Vagina (tissue), 2 donors: ENCODE results near the gene RNF141. TPM values are rescaled to one million over a fixed set of nuclear protein-coding genes. Genes with fewer than 3 reads are reported as not detected.
A peak's percentile ranks its signal among the peaks of the same experiment; 100 is the strongest.

Experiments
- DNase-seq, 2 donors: peaks; one replicate each; pipeline ENCODE4 v3.0.0-alpha.2; 2017; ENCODE audit errors: extremely low spot score in 2 of 2
- H3K27ac ChIP-seq: fragments of 200-600 bp; sonication (generic); one replicate; pipeline ENCODE4 v1.5.1; 2019
- H3K27me3 ChIP-seq: fragments of 200-600 bp; sonication (generic); one replicate; pipeline ENCODE4 v1.5.1; 2019
- H3K36me3 ChIP-seq, 2 donors: fragments of 200-600 bp; sonication (generic); one replicate each; pipeline ENCODE4 v1.5.1; 2017 to 2019
- H3K4me1 ChIP-seq: fragments of 200-600 bp; sonication (generic); one replicate; pipeline ENCODE4 v1.5.1; 2019
- H3K4me3 ChIP-seq, 2 donors: fragments of 200-600 bp; sonication (generic); 1 replicate in 1 of 2; 2 replicates in 1 of 2; pipeline ENCODE4 v1.5.1; 2016 to 2019
- H3K9me3 ChIP-seq: fragments of 200-600 bp; sonication (generic); one replicate; pipeline ENCODE4 v1.5.1; 2019
- CTCF ChIP-seq, 3 experiments: fragments of 450-650 bp in 2 of 3; fragments of 200-600 bp in 1 of 3; sonication (generic) in 1 of 3; IDR thresholded peaks; one replicate each; pipeline ENCODE4 v1.5.1; 2017 to 2019; ENCODE audit warnings: antibody characterized with exemption in 3 of 3, mild to moderate bottlenecking in 2 of 3, moderate library complexity in 2 of 3
- POLR2A ChIP-seq, 2 donors: fragments of 450-650 bp; IDR thresholded peaks; one replicate each; pipeline ENCODE4 v1.6.1; 2017; ENCODE audit warnings: antibody characterized with exemption in 2 of 2, mild to moderate bottlenecking in 2 of 2, moderate library complexity in 2 of 2
- POLR2AphosphoS5 ChIP-seq, 2 donors: sonication (generic); formaldehyde crosslinking; IDR thresholded peaks; one replicate each; pipeline ENCODE4 v1.9.0; 2017; ENCODE audit warnings: antibody characterized with exemption in 2 of 2, mild to moderate bottlenecking in 2 of 2, low read depth in 1 of 2; ENCODE audit not compliant: insufficient read depth in 1 of 2
- intact Hi-C: fragments of 100-400 bp; cut with DNase I; formaldehyde crosslinking; loops from one replicate; pipeline ENCODE4 v1.15.1; 2023
- total RNA-seq: library from RNA; depleted of rRNA; stranded (reverse); fragments of >200 nt; gene quantifications from one replicate; pipeline ENCODE4 v1.2.3, GENCODE V29; 2016

The RNF141 gene, protein sequence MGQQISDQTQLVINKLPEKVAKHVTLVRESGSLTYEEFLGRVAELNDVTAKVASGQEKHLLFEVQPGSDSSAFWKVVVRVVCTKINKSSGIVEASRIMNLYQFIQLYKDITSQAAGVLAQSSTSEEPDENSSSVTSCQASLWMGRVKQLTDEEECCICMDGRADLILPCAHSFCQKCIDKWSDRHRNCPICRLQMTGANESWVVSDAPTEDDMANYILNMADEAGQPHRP
- total RNA-seq = 19.2 TPM

DNA sequence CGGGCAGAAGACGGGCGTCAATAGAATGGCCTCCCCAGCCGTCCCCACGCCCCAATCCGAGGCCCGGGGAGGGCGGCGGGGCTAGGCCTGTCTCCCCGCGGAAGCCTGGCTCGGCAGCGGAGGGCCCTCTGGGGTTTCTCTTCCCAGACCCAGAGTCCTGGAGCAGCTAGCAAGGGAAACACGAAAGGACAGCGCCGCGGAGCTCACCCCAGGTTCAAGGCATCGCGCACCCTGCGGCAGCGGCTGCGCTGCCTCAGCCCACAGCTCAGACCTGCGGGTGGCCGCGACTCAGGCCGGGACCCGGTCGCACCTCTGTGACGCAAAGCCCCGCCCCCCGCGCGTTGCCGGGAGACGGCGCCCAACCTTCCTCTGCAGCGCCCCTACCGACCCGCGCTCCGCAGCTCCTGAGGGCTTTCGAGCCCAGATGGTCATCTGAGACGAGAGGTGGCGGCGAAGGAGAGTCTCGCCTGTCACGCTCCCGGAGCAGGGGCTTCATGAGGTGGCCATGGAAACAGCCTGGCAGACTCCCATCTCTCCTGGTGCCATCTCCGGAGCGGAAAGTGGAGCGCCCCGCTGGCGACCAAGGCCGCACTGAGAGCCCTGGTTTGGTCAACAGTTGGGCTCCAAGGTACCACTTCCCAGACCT lies at the start of gene RNF141:
Gene RNF141, minus strand, starts transcription at position 273 of the 646 bp plus-strand sequence. CDS start 7,029 bp downstream, outside the sequence.
- peak in 1 of 2 donors; percentile 92 for DNase-seq
- Histone ChIP-seq H3K4me3 (peak within 1 kb of the TSS; percentile 60 to 97), H3K36me3 (no peaks in the 10 kb centered on the region), H3K4me1 (peaks cover 18% of the 10 kb centered on the region), H3K9me3 (no peaks in the 10 kb centered on the region), H3K27ac (peak within 1 kb of the TSS; percentile 97), H3K27me3 (no peaks in the 10 kb centered on the region)
- TF ChIP-seq CTCF (IDR thresholded peaks at IDR 0.05) = peak; percentile 58 to 72 (median 68)
- peak; percentile 82 to 99 for TF ChIP-seq POLR2AphosphoS5 (IDR thresholded peaks at IDR 0.05; ENCODE audit: insufficient read depth in 1 of 2, low read depth in 1 of 2)
- TF ChIP-seq POLR2A (IDR thresholded peaks at IDR 0.05) = peak in 1 of 2 donors; percentile 90
- intact Hi-C loops = no loop called here

DNA sequence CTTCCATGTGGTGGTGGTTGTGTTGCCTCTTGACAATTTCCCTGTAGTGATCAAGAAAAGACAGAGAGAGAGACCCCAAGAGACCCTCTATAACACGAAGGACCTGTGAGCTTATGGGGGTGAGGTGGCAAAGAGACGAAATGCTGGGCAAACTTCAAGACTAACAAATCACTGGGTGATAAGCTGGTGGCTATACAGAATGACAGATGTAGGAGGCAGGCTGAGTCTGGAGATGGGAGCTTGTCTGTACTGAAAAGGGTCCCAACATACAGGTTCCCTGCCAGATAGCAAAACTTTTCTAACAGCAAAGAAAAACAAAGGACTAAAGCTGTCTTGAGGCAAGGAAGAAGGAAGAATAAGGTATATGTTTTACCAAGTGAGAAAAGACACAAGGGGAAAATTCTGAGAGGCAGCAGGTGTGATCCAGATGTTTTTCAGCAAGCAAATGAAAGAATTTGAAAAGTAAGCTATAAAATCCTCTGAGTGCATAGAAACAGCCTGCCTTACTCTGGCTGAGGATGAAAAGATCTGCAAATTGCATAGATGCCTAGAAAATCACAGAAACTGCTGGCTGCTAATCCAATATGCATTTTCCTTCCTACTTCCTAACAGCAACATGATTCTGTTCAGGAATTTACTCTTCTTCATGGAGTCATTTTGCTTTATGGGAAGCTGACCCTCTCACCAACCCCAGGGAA lies 49.4 kb upstream of the RNF141 start:
- H3K27ac ChIP-seq = peak overlapping the region; percentile 33
- peaks cover 51% of the 10 kb centered on the region for H3K4me1 ChIP-seq
- TF ChIP-seq CTCF (IDR thresholded peaks at IDR 0.05) = no peak
- TF ChIP-seq POLR2AphosphoS5 (IDR thresholded peaks at IDR 0.05; ENCODE audit: insufficient read depth in 1 of 2, low read depth in 1 of 2) = no peak
- TF ChIP-seq POLR2A (IDR thresholded peaks at IDR 0.05) = no peak
- no peaks in the 10 kb centered on the region for H3K36me3 ChIP-seq
- intact Hi-C loops = no loop called here
- no peaks in the 10 kb centered on the region for H3K27me3 ChIP-seq
- peak in 1 of 2 donors; percentile 60 for DNase-seq
- no peaks in the 10 kb centered on the region for H3K9me3 ChIP-seq
- H3K4me3 ChIP-seq = no peak overlapping the region

GRCh38 chr11:10588904-10589303 lies 47.9 kb upstream of the RNF141 start:
- H3K4me1 ChIP-seq = peaks cover 60% of the 10 kb centered on the region
- H3K9me3 ChIP-seq = no peaks in the 10 kb centered on the region
- no peak for TF ChIP-seq POLR2A (IDR thresholded peaks at IDR 0.05)
- TF ChIP-seq CTCF (IDR thresholded peaks at IDR 0.05) = no peak
- TF ChIP-seq POLR2AphosphoS5 (IDR thresholded peaks at IDR 0.05; ENCODE audit: insufficient read depth in 1 of 2, low read depth in 1 of 2) = peak in 1 of 2 donors; percentile 23
- peak overlapping the region; percentile 33 for H3K27ac ChIP-seq
- DNase-seq = peak in 1 of 2 donors; percentile 32
- no peaks in the 10 kb centered on the region for H3K36me3 ChIP-seq
- H3K4me3 ChIP-seq = no peak overlapping the region
- intact Hi-C loops = no loop called here
- no peaks in the 10 kb centered on the region for H3K27me3 ChIP-seq

- peaks cover 63% of the 10 kb centered on the region for H3K4me1 ChIP-seq
- H3K4me3 ChIP-seq = no peak overlapping the region
- TF ChIP-seq CTCF (IDR thresholded peaks at IDR 0.05) (no peak), POLR2AphosphoS5 (IDR thresholded peaks at IDR 0.05; ENCODE audit: insufficient read depth in 1 of 2, low read depth in 1 of 2) (no peak), POLR2A (IDR thresholded peaks at IDR 0.05) (no peak)
- no peaks in the 10 kb centered on the region for H3K9me3 ChIP-seq
- H3K27me3 ChIP-seq = no peaks in the 10 kb centered on the region
- peak overlapping the region; percentile 70 for H3K27ac ChIP-seq
- no peak for DNase-seq
- intact Hi-C loops = no loop called here
- H3K36me3 ChIP-seq = no peaks in the 10 kb centered on the region
These were observed 47.0 kb upstream of the RNF141 start for GRCh38 chr11:10587995-10588394.
